Gastrocnemius medialis (tissue), 4 donors: Measurements from ENCODE around the gene KIF2A.

Source experiments
- CTCF ChIP-seq, 5 experiments: fragments of 450-650 bp in 3 of 5; fragments of 200-600 bp in 2 of 5; sonication (generic) in 2 of 5; IDR thresholded peaks in 4 of 5; conservative IDR thresholded peaks in 1 of 5; 1 replicate in 4 of 5; 2 replicates in 1 of 5; pipeline ENCODE4 v1.5.1; 2016 to 2019; ENCODE audit warnings: antibody characterized with exemption in 5 of 5, mild to moderate bottlenecking in 3 of 5, moderate library complexity in 3 of 5
- POLR2A ChIP-seq, 2 donors: fragments of 450-650 bp; IDR thresholded peaks; one replicate each; pipeline ENCODE4 v1.6.1; 2017; ENCODE audit warnings: antibody characterized with exemption in 2 of 2, mild to moderate bottlenecking in 2 of 2, moderate library complexity in 2 of 2

DNA sequence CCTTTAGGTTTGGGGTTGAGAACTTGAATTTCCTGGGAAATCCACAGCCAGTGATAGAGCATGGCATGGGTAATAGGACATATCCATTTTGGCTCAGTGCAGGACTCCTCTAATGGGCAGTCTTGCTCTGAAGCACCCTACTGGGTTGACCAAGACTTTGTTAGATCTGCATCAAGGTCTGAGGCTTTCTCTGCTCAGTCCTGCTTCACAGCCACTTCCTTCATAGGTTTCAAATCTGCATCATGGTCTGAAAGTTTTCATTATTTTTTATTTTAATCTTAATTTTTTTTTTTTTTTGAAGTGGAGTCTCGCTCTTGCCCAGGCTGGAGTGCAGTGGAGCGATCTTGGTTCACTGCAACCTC lies 36.5 kb downstream of the KIF2A start:
- TF ChIP-seq CTCF (IDR thresholded peaks at IDR 0.05 in 4 of 5, conservative IDR thresholded peaks at IDR 0.05 in 1 of 5) (no peak), POLR2A (IDR thresholded peaks at IDR 0.05) (no peak)
